Activated T-cell treated with anti-CD3 and anti-CD28 coated beads for 1 hour (primary cell): ENCODE measurements around the gene CD40.

Experiments
- DNase-seq: peaks from one replicate; pipeline ENCODE4 v3.0.0-alpha.2; 2020; ENCODE audit warnings: low read depth

CD40 gene

DNA sequence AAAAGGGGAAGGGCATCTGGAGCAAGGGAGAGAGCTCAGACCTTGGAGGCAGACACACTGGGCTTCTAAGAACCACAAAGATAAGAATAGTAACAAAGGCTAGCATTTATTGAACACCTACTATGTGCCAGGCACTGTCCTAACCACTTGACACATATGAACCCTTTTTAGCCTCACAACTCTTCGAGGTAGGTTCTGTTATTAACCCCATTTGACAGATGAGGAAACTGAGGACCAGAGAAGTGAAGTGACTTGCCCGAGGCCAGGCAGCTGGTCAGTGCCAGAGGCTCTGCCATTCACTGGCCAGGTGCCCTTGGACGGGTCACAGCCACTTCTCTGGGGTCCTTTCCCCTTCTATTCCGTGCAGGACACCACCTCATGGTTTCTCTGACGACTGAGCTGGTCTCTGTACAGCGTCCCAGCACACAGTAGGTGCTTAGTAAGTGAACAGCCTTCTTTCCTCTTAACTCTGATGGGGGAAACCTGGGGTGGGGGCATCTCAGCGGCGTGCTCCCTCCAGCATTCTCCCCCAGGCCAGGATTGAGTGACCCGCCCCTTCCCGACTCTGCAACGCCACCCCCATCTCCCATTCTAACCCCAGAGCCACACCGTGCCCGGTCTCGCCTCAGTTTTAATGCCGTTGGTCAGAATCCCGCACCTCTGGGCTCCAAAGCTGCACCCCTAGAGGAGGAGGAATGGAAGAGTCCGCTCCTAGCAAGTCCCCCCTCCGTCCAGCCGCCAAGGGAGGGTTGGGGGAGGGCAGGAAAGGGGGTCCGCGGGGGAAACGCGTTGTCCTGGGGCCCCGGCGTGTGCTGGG lies 55.7 kb downstream of the CD40 start:
- no peak for DNase-seq

DNA sequence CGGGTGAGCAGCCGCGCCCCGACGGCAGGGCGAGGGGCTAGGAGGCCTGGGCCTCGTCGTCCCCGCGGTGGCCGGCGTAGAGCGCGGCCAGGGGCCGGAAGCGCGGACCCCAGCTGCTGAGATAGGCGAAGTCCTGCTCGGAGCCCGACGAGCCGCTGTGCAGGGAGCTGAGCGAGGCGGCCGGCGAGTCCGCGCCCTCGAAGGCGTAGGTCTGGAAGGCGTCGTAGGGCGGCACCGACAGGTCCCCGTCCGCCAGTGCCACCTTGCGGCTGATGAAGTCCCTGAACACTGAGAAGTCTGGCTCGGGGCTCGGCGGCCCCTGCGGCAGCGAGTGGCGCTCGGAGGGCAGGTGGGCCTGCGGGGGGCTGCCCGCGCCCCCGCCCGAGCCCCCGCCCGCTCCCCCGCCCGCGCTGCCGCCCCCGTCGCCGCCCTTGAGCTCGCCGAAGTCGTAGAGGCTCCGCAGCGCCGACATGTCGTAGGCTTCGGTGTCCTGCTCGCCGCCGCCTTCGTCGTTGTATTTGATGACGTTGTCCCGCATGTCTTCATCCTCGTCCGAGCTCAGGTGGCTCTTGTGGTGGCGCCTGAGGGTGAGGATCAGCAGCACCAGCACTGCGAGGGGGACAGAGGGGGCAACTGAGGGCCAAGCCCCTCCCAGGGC lies 56.5 kb downstream of the CD40 start:
- peak; percentile 63 for DNase-seq

DNA sequence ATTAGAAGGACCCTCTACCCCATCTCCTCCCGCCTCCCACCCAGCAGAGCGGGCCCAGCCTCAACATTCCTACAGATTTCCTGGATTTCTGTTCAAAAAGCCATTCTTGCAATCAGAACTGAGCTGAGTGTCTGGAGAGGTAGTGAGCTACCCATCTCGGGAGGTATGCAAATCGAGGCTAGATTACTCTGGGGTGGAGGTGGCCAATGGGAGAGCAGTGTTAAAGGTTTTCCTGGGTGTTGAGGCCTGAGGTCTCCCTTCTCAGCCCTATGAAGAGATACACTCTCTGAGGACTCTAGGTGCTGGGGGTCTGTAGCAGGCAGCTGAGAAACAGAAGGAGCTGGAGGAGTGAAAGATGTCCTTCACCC lies 57.0 kb downstream of the CD40 start:
- DNase-seq = no peak

DNA sequence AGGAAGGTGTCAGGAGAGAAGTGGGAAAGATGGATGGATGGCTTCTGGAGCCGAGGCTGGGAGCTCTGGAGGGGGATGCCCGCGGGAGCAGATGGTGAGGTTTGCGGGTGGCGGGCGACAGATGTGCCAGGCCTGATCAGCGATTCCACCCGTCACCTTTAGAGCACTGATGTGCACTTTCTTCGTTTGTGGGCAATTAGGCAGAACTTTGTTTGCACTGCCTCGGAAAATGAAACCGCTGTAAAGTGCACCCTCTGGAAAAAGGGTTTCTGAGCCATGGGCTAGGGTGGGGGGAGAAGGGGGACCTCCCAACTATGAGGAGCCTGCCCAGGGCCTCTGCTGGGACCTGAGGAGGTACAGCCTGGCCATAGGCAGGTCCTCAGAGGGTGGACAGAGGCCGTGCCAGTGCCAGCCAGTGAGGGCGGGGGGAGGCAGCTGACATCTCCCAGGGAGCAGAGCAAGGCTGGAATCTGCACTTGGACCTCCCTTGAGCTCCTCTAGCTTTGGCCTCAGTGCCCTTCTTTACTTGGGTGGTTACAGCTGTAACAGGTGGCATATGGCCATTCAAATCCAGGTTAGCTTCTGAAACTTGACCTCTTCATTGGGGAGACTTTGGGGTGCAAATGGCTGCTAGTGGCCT lies 58.7 kb downstream of the CD40 start:
- DNase-seq = no peak

DNA sequence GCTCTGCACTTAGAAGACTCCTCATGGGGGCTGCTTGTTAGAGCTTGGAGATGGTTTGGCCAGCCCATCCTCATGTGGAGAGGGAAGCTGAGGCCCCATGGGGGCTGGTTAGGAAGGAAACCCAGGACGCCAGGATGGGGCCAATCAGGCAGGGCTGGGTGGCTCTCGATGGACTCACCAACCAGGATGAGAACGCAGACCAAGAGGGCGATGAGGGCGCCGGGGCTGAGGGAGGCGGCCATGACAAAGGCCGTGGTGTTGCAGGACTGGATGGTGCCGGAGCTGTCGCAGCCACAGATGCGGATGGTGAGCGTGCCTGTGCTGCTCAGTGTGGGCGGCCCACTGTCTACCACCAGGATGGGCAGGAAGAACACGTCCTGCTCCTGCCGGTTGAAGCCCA lies 59.7 kb downstream of the CD40 start:
- DNase-seq = no peak

DNA sequence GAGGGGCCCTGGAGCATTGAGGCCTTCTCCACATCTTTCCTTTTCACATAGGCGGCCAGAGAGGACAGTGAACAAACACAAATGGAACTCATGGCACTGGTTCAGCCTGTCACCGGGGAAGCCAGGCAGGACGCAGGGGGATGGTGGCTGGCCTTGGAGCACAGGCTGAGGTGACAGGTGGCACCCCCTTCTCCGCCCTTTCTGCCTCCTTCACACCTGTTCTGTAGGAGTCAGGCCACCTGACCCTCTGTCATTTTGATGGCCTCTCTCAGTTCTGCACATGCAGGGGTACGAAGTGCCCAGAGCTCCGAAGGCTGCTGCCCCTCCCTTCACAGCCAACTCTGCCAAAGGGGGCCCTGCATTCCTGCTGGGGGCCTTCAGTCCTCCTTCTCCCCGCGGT lies 60.8 kb downstream of the CD40 start:
- DNase-seq = no peak
